Measurements from ENCODE around the gene LCN15.
A peak's percentile ranks its signal among the peaks of the same experiment; 100 is the strongest.

LCN15 gene

GRCh38 chr9:136754626-136755301 is 9.6 kb downstream of the LCN15 start:
- DNase-seq, result no peak

- DNase-seq, result peak in 1 of 2 experiments; percentile 25
Measured at GRCh38 chr9:136754059-136754572, 10.2 kb downstream of the LCN15 start.

- no peak for DNase-seq
Measured at GRCh38 chr9:136753371-136754058, 10.8 kb downstream of the LCN15 start.

GRCh38 chr9:136751814-136752213 is 12.5 kb downstream of the LCN15 start:
- no peak for DNase-seq

- DNase-seq, result no peak
Measured at GRCh38 chr9:136751244-136751643, 13.1 kb downstream of the LCN15 start.

- DNase-seq, result no peak
Measured at GRCh38 chr9:136750526-136750925, 13.8 kb downstream of the LCN15 start.

- no peak for DNase-seq
Measured at GRCh38 chr9:136748666-136749611, 15.4 kb downstream of the LCN15 start.

GRCh38 chr9:136748201-136748600 is 16.1 kb downstream of the LCN15 start, which contains the start of gene LCN6:
TSS of gene LCN6 (minus strand) at chr9:136748525. CDS start at chr9:136748483, 42 bp downstream.
- DNase-seq, result no peak

GRCh38 chr9:136747161-136748060 is 16.9 kb downstream of the LCN15 start:
- no peak for DNase-seq

- DNase-seq, result no peak
Measured at GRCh38 chr9:136746621-136747020, 17.7 kb downstream of the LCN15 start.

- no peak for DNase-seq
Measured at GRCh38 chr9:136746155-136746490, 18.2 kb downstream of the LCN15 start.

GRCh38 chr9:136745389-136746154 is 18.7 kb downstream of the LCN15 start:
- no peak for DNase-seq

- DNase-seq, result no peak
Measured at GRCh38 chr9:136744773-136745172, 19.5 kb downstream of the LCN15 start.

GRCh38 chr9:136743639-136744211 is 20.6 kb downstream of the LCN15 start:
- no peak for DNase-seq

GRCh38 chr9:136742591-136743391 is 21.5 kb downstream of the LCN15 start, which contains the start of gene LCN10:
TSS of gene LCN10 (minus strand) at chr9:136742940. CDS start at chr9:136742903, 37 bp downstream.
- peak in 1 of 2 experiments; percentile 29 for DNase-seq

GRCh38 chr9:136741883-136742571 is 22.3 kb downstream of the LCN15 start:
- no peak for DNase-seq

GRCh38 chr9:136740971-136741882 is 23.1 kb downstream of the LCN15 start:
- DNase-seq, result peak; percentile 24 to 69

GRCh38 chr9:136740491-136740890 is 23.8 kb downstream of the LCN15 start:
- DNase-seq, result no peak

All from SHP77 (cell line).